Subcutaneous adipose tissue (tissue), 4 donors: ENCODE measurements around the gene CLCN5. TPM values are rescaled to one million over a fixed set of nuclear protein-coding genes. Genes with fewer than 3 reads are reported as not detected.

Source experiments
- CTCF ChIP-seq: fragments of 450-650 bp; IDR thresholded peaks from one replicate; pipeline ENCODE4 v1.5.1; 2016; ENCODE audit warnings: low read depth, mild to moderate bottlenecking, control low read depth, antibody characterized with exemption, moderate library complexity
- total RNA-seq, 4 donors: library from RNA; depleted of rRNA; stranded (reverse); fragments of >200 nt; gene quantifications; one replicate each; pipeline ENCODE4 v1.1.0, GENCODE V29; 2016

CLCN5 gene
- total RNA-seq, 4 donors from 2014 or later, result 5.1 to 7.5 (median 6.5) TPM

GRCh38 chrX:49934148-49934547, 11.8 kb downstream of the CLCN5 start:
- no peak for TF ChIP-seq CTCF

- no peak for TF ChIP-seq CTCF
Measured at GRCh38 chrX:49934729-49935128, 12.3 kb downstream of the CLCN5 start.

GRCh38 chrX:49947781-49948180, 25.4 kb downstream of the CLCN5 start:
- no peak for TF ChIP-seq CTCF

- no peak for TF ChIP-seq CTCF
Measured at GRCh38 chrX:49949961-49950360, 27.6 kb downstream of the CLCN5 start.

- no peak for TF ChIP-seq CTCF
Measured at GRCh38 chrX:49951524-49952193, 29.3 kb downstream of the CLCN5 start.

- TF ChIP-seq CTCF, result no peak
Measured at GRCh38 chrX:49956313-49956712, 33.9 kb downstream of the CLCN5 start.

- TF ChIP-seq CTCF, result no peak
Measured at GRCh38 chrX:49958727-49959485, 36.5 kb downstream of the CLCN5 start.
